Measurements from ENCODE around the gene OR13J1.

Gene OR13J1

GRCh38 chr9:35912791-35913400 is 42.7 kb upstream of the OR13J1 start:
- TF ChIP-seq CTCF (conservative IDR thresholded peaks at IDR 0.05; ENCODE audit: control insufficient read depth, insufficient read depth, low read depth, low read length), result no peak
- no peak overlapping the region for H3K4me3 ChIP-seq (ENCODE audit: control insufficient read depth, low read depth, low read length)
- no peak for DNase-seq (ENCODE audit: low read depth)

- H3K4me3 ChIP-seq (ENCODE audit: control insufficient read depth, low read depth, low read length), result no peak overlapping the region
- no peak for DNase-seq (ENCODE audit: low read depth)
- TF ChIP-seq CTCF (conservative IDR thresholded peaks at IDR 0.05; ENCODE audit: control insufficient read depth, insufficient read depth, low read depth, low read length), result no peak
Measured at GRCh38 chr9:35911690-35912089, 41.5 kb upstream of the OR13J1 start.

- H3K4me3 ChIP-seq (ENCODE audit: control insufficient read depth, low read depth, low read length), result no peak overlapping the region
- peak; percentile 80 for DNase-seq (ENCODE audit: low read depth)
- TF ChIP-seq CTCF (conservative IDR thresholded peaks at IDR 0.05; ENCODE audit: control insufficient read depth, insufficient read depth, low read depth, low read length), result peak; percentile 73
Measured at GRCh38 chr9:35910613-35911359, 40.6 kb upstream of the OR13J1 start.

GRCh38 chr9:35909687-35910612 is 39.7 kb upstream of the OR13J1 start:
- no peak overlapping the region for H3K4me3 ChIP-seq (ENCODE audit: control insufficient read depth, low read depth, low read length)
- TF ChIP-seq CTCF (conservative IDR thresholded peaks at IDR 0.05; ENCODE audit: control insufficient read depth, insufficient read depth, low read depth, low read length), result no peak
- DNase-seq (ENCODE audit: low read depth), result peak; percentile 30

- DNase-seq (ENCODE audit: low read depth), result no peak
- no peak for TF ChIP-seq CTCF (conservative IDR thresholded peaks at IDR 0.05; ENCODE audit: control insufficient read depth, insufficient read depth, low read depth, low read length)
- H3K4me3 ChIP-seq (ENCODE audit: control insufficient read depth, low read depth, low read length), result peak within 1 kb of the TSS; percentile 7
Measured at GRCh38 chr9:35909274-35909673, 39.1 kb upstream of the OR13J1 start, which contains the start of gene SPAAR. SPAAR (plus strand) TSS chr9:35909490; CDS start chr9:35910464, 974 bp downstream.

- DNase-seq (ENCODE audit: low read depth), result no peak
- peak overlapping the region; percentile 7 for H3K4me3 ChIP-seq (ENCODE audit: control insufficient read depth, low read depth, low read length)
- TF ChIP-seq CTCF (conservative IDR thresholded peaks at IDR 0.05; ENCODE audit: control insufficient read depth, insufficient read depth, low read depth, low read length), result no peak
Measured at GRCh38 chr9:35908504-35909125, 38.4 kb upstream of the OR13J1 start.
